IMR-90 (cell line): ENCODE data around the gene CCDC9.

ENCODE experiments used
- CEBPB ChIP-seq: IDR thresholded peaks from 2 replicates; pipeline ENCODE4 v1.6.1; 2012; ENCODE audit warnings: low read depth, low read length, improper control_type of control experiment
- FOS ChIP-seq: fragments of 150-350 bp; IDR thresholded peaks from 2 replicates; pipeline ENCODE4 v1.6.1; 2016; ENCODE audit warnings: low read depth, low read length
- POLR2A ChIP-seq: IDR thresholded peaks from 2 replicates; pipeline ENCODE4 v1.6.1; 2012; ENCODE audit warnings: mild to moderate bottlenecking, low read depth, low read length
- SMC3 ChIP-seq: fragments of 150-350 bp; IDR thresholded peaks from 2 replicates; pipeline ENCODE4 v1.6.1; 2016; ENCODE audit warnings: low read depth, mild to moderate bottlenecking, antibody characterized with exemption, low read length, moderate library complexity
- TF ChIP-seq, protein P1 (sequence below): fragments of 150-350 bp; IDR thresholded peaks from 2 replicates; pipeline ENCODE4 v1.6.1; 2017; ENCODE audit warnings: mild to moderate bottlenecking, antibody characterized with exemption, low read length, low read depth
- TF ChIP-seq, protein P2 (sequence below): conservative IDR thresholded peaks from 2 replicates; pipeline ENCODE4 v1.5.1; 2012; ENCODE audit warnings: mild to moderate bottlenecking, low read depth, low read length, improper control_type of control experiment

DNA sequence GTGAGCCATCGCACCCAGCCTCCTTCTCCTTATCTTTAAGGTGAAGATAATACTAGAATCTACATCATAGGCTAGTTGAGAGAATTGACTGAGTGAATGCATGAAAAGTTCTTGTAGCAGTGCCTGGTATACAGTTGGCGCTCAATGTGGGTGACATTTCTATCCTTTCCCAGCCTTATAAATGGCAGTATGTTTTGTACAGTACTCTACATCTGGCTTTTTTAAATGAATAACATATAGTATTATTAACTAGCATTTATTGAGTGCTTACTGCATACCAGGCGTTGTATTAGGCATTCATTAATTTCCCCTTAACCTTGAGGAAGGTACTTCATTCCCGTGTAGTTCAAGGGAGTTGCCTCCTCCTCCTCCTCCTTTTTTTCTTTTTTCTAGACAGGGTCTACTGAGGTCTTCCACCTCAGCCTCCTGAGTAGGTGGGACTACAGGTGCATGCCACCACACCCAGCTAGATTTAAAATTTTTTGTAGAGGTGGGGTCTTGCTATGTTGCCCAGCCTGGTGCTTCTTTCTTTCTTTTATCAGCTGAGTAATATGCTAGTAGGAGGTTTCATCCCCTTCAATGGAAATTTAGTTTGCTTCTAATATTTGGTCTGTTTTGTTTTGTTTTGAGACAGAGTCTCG, 56.2 kb downstream of the CCDC9 start:
- TF ChIP-seq, protein P1, sequence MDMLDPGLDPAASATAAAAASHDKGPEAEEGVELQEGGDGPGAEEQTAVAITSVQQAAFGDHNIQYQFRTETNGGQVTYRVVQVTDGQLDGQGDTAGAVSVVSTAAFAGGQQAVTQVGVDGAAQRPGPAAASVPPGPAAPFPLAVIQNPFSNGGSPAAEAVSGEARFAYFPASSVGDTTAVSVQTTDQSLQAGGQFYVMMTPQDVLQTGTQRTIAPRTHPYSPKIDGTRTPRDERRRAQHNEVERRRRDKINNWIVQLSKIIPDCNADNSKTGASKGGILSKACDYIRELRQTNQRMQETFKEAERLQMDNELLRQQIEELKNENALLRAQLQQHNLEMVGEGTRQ: no peak
- TF ChIP-seq SMC3 (no peak), CEBPB (no peak), FOS (no peak), POLR2A (no peak)
- TF ChIP-seq, protein P2, sequence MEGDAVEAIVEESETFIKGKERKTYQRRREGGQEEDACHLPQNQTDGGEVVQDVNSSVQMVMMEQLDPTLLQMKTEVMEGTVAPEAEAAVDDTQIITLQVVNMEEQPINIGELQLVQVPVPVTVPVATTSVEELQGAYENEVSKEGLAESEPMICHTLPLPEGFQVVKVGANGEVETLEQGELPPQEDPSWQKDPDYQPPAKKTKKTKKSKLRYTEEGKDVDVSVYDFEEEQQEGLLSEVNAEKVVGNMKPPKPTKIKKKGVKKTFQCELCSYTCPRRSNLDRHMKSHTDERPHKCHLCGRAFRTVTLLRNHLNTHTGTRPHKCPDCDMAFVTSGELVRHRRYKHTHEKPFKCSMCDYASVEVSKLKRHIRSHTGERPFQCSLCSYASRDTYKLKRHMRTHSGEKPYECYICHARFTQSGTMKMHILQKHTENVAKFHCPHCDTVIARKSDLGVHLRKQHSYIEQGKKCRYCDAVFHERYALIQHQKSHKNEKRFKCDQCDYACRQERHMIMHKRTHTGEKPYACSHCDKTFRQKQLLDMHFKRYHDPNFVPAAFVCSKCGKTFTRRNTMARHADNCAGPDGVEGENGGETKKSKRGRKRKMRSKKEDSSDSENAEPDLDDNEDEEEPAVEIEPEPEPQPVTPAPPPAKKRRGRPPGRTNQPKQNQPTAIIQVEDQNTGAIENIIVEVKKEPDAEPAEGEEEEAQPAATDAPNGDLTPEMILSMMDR: no peak
